ENCODE data around the gene TMEM9B.

- TF ChIP-seq CTCF (IDR thresholded peaks at IDR 0.05) (no peak), EZH2 (IDR thresholded peaks at IDR 0.05; ENCODE audit: borderline replicate concordance, insufficient read depth, low read depth, low read length, poor library complexity, severe bottlenecking) (no peak)
Measured at GRCh38 chr11:8928205-8928604, 36.0 kb downstream of the TMEM9B start.

Measured in B cell (primary cell).